A549 (cell line): Measurements from ENCODE around the gene FER. TPM values are rescaled to one million over a fixed set of nuclear protein-coding genes. Genes with fewer than 3 reads are reported as not detected.

Experiments
- ATAC-seq, 2 experiments: fragments of 200-7000 bp in 1 of 2; fragments of >200 bp in 1 of 2; cut with Nextera tagmentation in 1 of 2; cut with Tn5 transposase in 1 of 2; 3 replicates each; pipeline versions ENCODE4 v1.8.0 to v1.9.1; 2018 to 2020; ENCODE audit warnings: mild to moderate bottlenecking in 1 of 2, moderate library complexity in 1 of 2
- CTCF ChIA-PET: fragments of 300-600 bp; sonication (Branson Sonifier 250); formaldehyde crosslinking; extraction: SDS; loops from one replicate; lab custom pipeline; 2021; ENCODE audit warnings: antibody characterized with exemption, inconsistent platforms; lab: Yijun Ruan, JAX
- POLR2A ChIA-PET: fragments of 350-600 bp; formaldehyde crosslinking; extraction: SDS; loops from one replicate; lab custom pipeline; 2021; ENCODE audit warnings: antibody characterized with exemption, inconsistent platforms; lab: Yijun Ruan, JAX
- DNase-seq, 2 experiments: peaks; one replicate each; pipeline versions ENCODE4 v3.0.0 to v3.0.0-alpha.2; 2011 to 2016; ENCODE audit warnings: low read depth in 1 of 2, low spot score in 1 of 2
- FAIRE-seq: peaks from 2 replicates; lab custom pipeline; 2011; peaks lifted over from hg19 to GRCh38; lab: Jason Lieb, UNC
- H3K27ac ChIP-seq, 2 experiments: fragments of >200 bp; sonication (Bioruptor Twin); formaldehyde crosslinking; 3 replicates each; pipeline ENCODE4 v1.5.1; 2016 to 2017
- H3K4me1 ChIP-seq: fragments of >200 bp; sonication (Bioruptor Twin); formaldehyde crosslinking; 3 replicates; pipeline ENCODE4 v1.6.1; 2016
- H3K4me2 ChIP-seq: fragments of >200 bp; sonication (Bioruptor Twin); formaldehyde crosslinking; 3 replicates; pipeline ENCODE4 v1.6.1; 2016
- H3K4me3 ChIP-seq: fragments of >200 bp; sonication (Bioruptor Twin); formaldehyde crosslinking; 3 replicates; pipeline ENCODE4 v1.5.1; 2016
- H3K9me3 ChIP-seq: fragments of >200 bp; sonication (Bioruptor Twin); formaldehyde crosslinking; 3 replicates; pipeline ENCODE4 v1.6.1; 2016
- BCL3 ChIP-seq: fragments of >200 bp; sonication (Bioruptor Twin); formaldehyde crosslinking; IDR thresholded peaks from 3 replicates; pipeline ENCODE4 v1.6.1; 2016
- BHLHE40 ChIP-seq: IDR thresholded peaks from 2 replicates; pipeline ENCODE4 v1.6.1; 2012; ENCODE audit warnings: low read depth, low read length, inconsistent platforms
- CBX2 ChIP-seq: fragments of 200-600 bp; sonication (generic); IDR thresholded peaks from 2 replicates; pipeline ENCODE4 v1.6.1; 2016; ENCODE audit warnings: low read depth, mild to moderate bottlenecking, borderline replicate concordance
- CHD4 ChIP-seq: fragments of 200-600 bp; sonication (generic); IDR thresholded peaks from 2 replicates; pipeline ENCODE4 v1.6.1; 2016; ENCODE audit warnings: antibody characterized with exemption, mild to moderate bottlenecking, borderline replicate concordance
- EHMT2 ChIP-seq: fragments of 200-600 bp; sonication (generic); IDR thresholded peaks from 2 replicates; pipeline ENCODE4 v1.6.1; 2016; ENCODE audit warnings: antibody characterized with exemption, low read depth, mild to moderate bottlenecking, moderate library complexity
- EP300 ChIP-seq, 2 experiments: fragments of >200 bp; sonication (Bioruptor Twin); formaldehyde crosslinking; IDR thresholded peaks; 2 replicates in 1 of 2; 3 replicates in 1 of 2; pipeline ENCODE4 v1.6.1; 2016 to 2017
- ESRRA ChIP-seq: fragments of 150-350 bp; IDR thresholded peaks from 2 replicates; pipeline ENCODE4 v1.6.1; 2014; ENCODE audit warnings: mild to moderate bottlenecking, low read length, borderline replicate concordance
- FOSB ChIP-seq: fragments of 250-450 bp; sonication (Bioruptor Pico); IDR thresholded peaks from 2 replicates; pipeline ENCODE4 v1.5.0; 2020; ENCODE audit warnings: mild to moderate bottlenecking, moderate library complexity
- FOSL2 ChIP-seq, 2 experiments: fragments of 450-650 bp in 1 of 2; fragments of >200 bp in 1 of 2; sonication (Bioruptor Twin) in 1 of 2; formaldehyde crosslinking; IDR thresholded peaks; 2 replicates each; pipeline versions ENCODE4 v1.5.0 to v1.6.1; 2016 to 2020; ENCODE audit warnings: mild to moderate bottlenecking in 1 of 2, moderate library complexity in 1 of 2
- FOXS1 ChIP-seq: fragments of 250-450 bp; sonication (Bioruptor Pico); IDR thresholded peaks from 2 replicates; pipeline ENCODE4 v1.5.0; 2020; ENCODE audit warnings: mild to moderate bottlenecking, moderate library complexity
- GATA3 ChIP-seq: IDR thresholded peaks from 2 replicates; pipeline ENCODE4 v1.6.1; 2012; ENCODE audit warnings: borderline replicate concordance
- HDAC2 ChIP-seq: fragments of 200-600 bp; sonication (generic); IDR thresholded peaks from 2 replicates; pipeline ENCODE4 v1.6.1; 2016
- HEYL ChIP-seq: fragments of 250-450 bp; sonication (Bioruptor Pico); IDR thresholded peaks from 2 replicates; pipeline ENCODE4 v1.8.0; 2021; ENCODE audit warnings: mild to moderate bottlenecking, moderate library complexity
- HMGXB4 ChIP-seq: fragments of 250-450 bp; sonication (Bioruptor Pico); IDR thresholded peaks from 2 replicates; pipeline ENCODE4 v1.5.0; 2021; ENCODE audit warnings: mild to moderate bottlenecking, moderate library complexity, borderline replicate concordance
- MAFK ChIP-seq: fragments of 450-650 bp; IDR thresholded peaks from 2 replicates; pipeline ENCODE4 v1.6.1; 2014; ENCODE audit not compliant: partially characterized antibody
- MAX ChIP-seq: IDR thresholded peaks from 2 replicates; pipeline ENCODE4 v1.6.1; 2012
- MYC ChIP-seq: IDR thresholded peaks from 2 replicates; pipeline ENCODE4 v1.6.1; 2012; ENCODE audit warnings: mild to moderate bottlenecking, inconsistent platforms, low read length, improper control_type of control experiment, borderline replicate concordance
- NFE2L2 ChIP-seq: fragments of 150-350 bp; conservative IDR thresholded peaks from 2 replicates; pipeline ENCODE4 v1.6.1; 2014; ENCODE audit warnings: low read length
- PHF8 ChIP-seq: fragments of 200-600 bp; sonication (generic); IDR thresholded peaks from 2 replicates; pipeline ENCODE4 v1.6.1; 2016; ENCODE audit warnings: low read depth, mild to moderate bottlenecking, antibody characterized with exemption, moderate library complexity, borderline replicate concordance
- POLR2A ChIP-seq: IDR thresholded peaks from 2 replicates; pipeline ENCODE4 v1.6.1; 2012; ENCODE audit warnings: mild to moderate bottlenecking, low read length
- POLR2AphosphoS2 ChIP-seq: conservative IDR thresholded peaks from 2 replicates; pipeline ENCODE4 v1.6.1; 2012; ENCODE audit warnings: low read length, improper control_type of control experiment, inconsistent platforms
- RARB ChIP-seq: fragments of 250-450 bp; sonication (Bioruptor Pico); IDR thresholded peaks from 2 replicates; pipeline ENCODE4 v1.8.0; 2021; ENCODE audit warnings: mild to moderate bottlenecking, moderate library complexity
- RFX5 ChIP-seq: fragments of 450-650 bp; IDR thresholded peaks from 2 replicates; pipeline ENCODE4 v1.7.1; 2014; ENCODE audit warnings: antibody characterized with exemption, mild to moderate bottlenecking, moderate library complexity
- RNF2 ChIP-seq: fragments of 200-600 bp; sonication (generic); IDR thresholded peaks from 2 replicates; pipeline ENCODE4 v1.6.1; 2016; ENCODE audit warnings: low read depth, mild to moderate bottlenecking, antibody characterized with exemption, moderate library complexity, borderline replicate concordance
- SMC3 ChIP-seq: fragments of >200 bp; sonication (Bioruptor Twin); formaldehyde crosslinking; IDR thresholded peaks from 3 replicates; pipeline ENCODE4 v1.6.1; 2018; ENCODE audit warnings: inconsistent platforms
- SREBF2 ChIP-seq: fragments of 450-650 bp; IDR thresholded peaks from 2 replicates; pipeline ENCODE4 v1.6.1; 2014; ENCODE audit warnings: mild to moderate bottlenecking, moderate library complexity
- ZSCAN20 ChIP-seq: fragments of 250-450 bp; sonication (Bioruptor Pico); IDR thresholded peaks from 2 replicates; pipeline ENCODE4 v1.8.0; 2022; ENCODE audit warnings: mild to moderate bottlenecking, moderate library complexity
- WGBS: methylation state at CpG from one replicate; pipeline ENCODE4 v1.1.6; 2017; ENCODE audit errors: missing lambda C conversion rate; 5-methylcytosine and 5-hydroxymethylcytosine counted together
- polyA plus RNA-seq, 4 experiments: library from polyadenylated mRNA; depleted of rRNA in 3 of 4; stranded (reverse); fragments of >200 nt; fragmentation: RNase III in 1 of 4; extraction: RNeasy Plus Mini Kit Qiagen cat#74134 plus additional on column Dnase treatment in 1 of 4; gene quantifications; 2 replicates in 3 of 4; 3 replicates in 1 of 4; pipeline ENCODE4 v1.2.3, GENCODE V29; 2011 to 2017
- TF ChIP-seq, protein P1 (sequence below): fragments of 450-650 bp; IDR thresholded peaks from 2 replicates; pipeline ENCODE4 v1.6.1; 2014; ENCODE audit warnings: antibody characterized with exemption
- TF ChIP-seq, protein P2 (sequence below): fragments of >200 bp; sonication (Bioruptor Twin); formaldehyde crosslinking; IDR thresholded peaks from 2 replicates; pipeline ENCODE4 v1.6.1; 2016
- TF ChIP-seq, protein P3 (sequence below): IDR thresholded peaks from 2 replicates; pipeline ENCODE4 v1.6.1; 2012; ENCODE audit warnings: low read depth, borderline replicate concordance

Gene FER
- polyA plus RNA-seq, 2 of the 4 experiments (the other 2 are of a cell fraction) = 3.6 to 12.3 TPM

GRCh38 chr5:109192555-109193281 is 445.0 kb downstream of the FER start:
- no peak for DNase-seq
- ATAC-seq = no peak
- Histone ChIP-seq H3K4me1 (peaks cover 10% of the 10 kb centered on the region; the same call in 2 of the 3 replicates), H3K9me3 (no peaks in the 10 kb centered on the region), H3K4me2 (no peak overlapping the region), H3K4me3 (no peak overlapping the region), H3K27ac (no peak overlapping the region)
- no peak for FAIRE-seq
- TF ChIP-seq FOXS1 (CRISPR knock-in tag) (no peak), PHF8 (no peak), CBX2 (no peak), SREBF2 (no peak), FOSB (no peak), MAX (no peak), FOSL2 (IDR thresholded peaks at IDR 0.05) (no peak), FOSL2 (CRISPR knock-in tag; IDR thresholded peaks at IDR 0.05) (no peak), BCL3 (no peak), POLR2AphosphoS2 (no peak), HEYL (CRISPR knock-in tag) (no peak), ZSCAN20 (CRISPR knock-in tag) (no peak), GATA3 (no peak), EHMT2 (no peak), RNF2 (no peak), HDAC2 (no peak), MAFK (no peak), EP300 (IDR thresholded peaks at IDR 0.05) (no peak), MYC (no peak)
- TF ChIP-seq, protein P1, sequence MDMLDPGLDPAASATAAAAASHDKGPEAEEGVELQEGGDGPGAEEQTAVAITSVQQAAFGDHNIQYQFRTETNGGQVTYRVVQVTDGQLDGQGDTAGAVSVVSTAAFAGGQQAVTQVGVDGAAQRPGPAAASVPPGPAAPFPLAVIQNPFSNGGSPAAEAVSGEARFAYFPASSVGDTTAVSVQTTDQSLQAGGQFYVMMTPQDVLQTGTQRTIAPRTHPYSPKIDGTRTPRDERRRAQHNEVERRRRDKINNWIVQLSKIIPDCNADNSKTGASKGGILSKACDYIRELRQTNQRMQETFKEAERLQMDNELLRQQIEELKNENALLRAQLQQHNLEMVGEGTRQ = no peak
- WGBS = 91% methylated on average over 6 of the region's 6 CpGs
- ChIA-PET POLR2A (no interaction called here), CTCF (no interaction called here)

DNA sequence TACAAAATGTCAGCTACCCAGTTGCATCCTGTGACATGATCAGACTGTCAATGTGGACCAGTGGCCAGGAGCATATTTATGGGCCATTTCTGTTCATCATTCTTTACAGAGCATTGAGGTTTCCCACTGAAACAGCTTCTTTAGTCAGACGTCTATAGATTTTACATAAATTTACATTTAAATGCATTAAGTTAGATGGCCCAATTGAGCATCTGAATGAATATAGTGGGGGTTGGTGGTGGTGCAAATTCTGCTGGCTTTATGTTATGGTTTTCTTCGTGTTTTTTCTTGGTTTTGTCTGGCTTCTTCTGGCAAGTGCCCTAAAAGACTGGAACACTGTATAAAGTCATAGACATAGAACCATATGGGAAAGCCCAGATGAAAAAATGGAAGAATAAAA is 448.0 kb downstream of the FER start:
- no peak overlapping the region for H3K4me3 ChIP-seq
- no peak for DNase-seq
- POLR2A ChIA-PET = no interaction called here
- no peak for ATAC-seq
- TF ChIP-seq SMC3 = no peak
- TF ChIP-seq ESRRA = no peak
- TF ChIP-seq HMGXB4 (CRISPR knock-in tag) = no peak
- no peak for TF ChIP-seq BHLHE40
- no peak for TF ChIP-seq ZSCAN20 (CRISPR knock-in tag)
- TF ChIP-seq, protein P2, sequence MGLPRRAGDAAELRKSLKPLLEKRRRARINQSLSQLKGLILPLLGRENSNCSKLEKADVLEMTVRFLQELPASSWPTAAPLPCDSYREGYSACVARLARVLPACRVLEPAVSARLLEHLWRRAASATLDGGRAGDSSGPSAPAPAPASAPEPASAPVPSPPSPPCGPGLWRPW = no peak
- TF ChIP-seq CHD4 = no peak
- TF ChIP-seq NFE2L2 = no peak
- TF ChIP-seq, protein P3, sequence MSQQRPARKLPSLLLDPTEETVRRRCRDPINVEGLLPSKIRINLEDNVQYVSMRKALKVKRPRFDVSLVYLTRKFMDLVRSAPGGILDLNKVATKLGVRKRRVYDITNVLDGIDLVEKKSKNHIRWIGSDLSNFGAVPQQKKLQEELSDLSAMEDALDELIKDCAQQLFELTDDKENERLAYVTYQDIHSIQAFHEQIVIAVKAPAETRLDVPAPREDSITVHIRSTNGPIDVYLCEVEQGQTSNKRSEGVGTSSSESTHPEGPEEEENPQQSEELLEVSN = no peak
- TF ChIP-seq MAFK = no peak
- no peak for TF ChIP-seq RARB (CRISPR knock-in tag)
- TF ChIP-seq POLR2A = no peak
- no peak for TF ChIP-seq RFX5
- 69% methylated on average over 2 of the region's 2 CpGs for WGBS
- H3K4me2 ChIP-seq = no peak overlapping the region
- no peaks in the 10 kb centered on the region for H3K9me3 ChIP-seq
- FAIRE-seq = no peak
- H3K4me1 ChIP-seq = peaks cover 10% of the 10 kb centered on the region; the same call in 2 of the 3 replicates
- CTCF ChIA-PET = no interaction called here
- no peak overlapping the region for H3K27ac ChIP-seq
